ENCODE data around the gene NAIF1. TPM values are rescaled to one million over a fixed set of nuclear protein-coding genes. Genes with fewer than 3 reads are reported as not detected.

Gene NAIF1, protein sequence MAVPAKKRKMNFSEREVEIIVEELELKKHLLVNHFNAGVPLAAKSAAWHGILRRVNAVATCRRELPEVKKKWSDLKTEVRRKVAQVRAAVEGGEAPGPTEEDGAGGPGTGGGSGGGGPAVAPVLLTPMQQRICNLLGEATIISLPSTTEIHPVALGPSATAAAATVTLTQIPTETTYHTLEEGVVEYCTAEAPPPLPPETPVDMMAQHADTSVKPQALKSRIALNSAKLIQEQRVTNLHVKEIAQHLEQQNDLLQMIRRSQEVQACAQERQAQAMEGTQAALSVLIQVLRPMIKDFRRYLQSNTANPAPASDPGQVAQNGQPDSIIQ
- total RNA-seq: 1 to 10 TPM; 3.6 to 9.5 (median 8.9) TPM

DNA sequence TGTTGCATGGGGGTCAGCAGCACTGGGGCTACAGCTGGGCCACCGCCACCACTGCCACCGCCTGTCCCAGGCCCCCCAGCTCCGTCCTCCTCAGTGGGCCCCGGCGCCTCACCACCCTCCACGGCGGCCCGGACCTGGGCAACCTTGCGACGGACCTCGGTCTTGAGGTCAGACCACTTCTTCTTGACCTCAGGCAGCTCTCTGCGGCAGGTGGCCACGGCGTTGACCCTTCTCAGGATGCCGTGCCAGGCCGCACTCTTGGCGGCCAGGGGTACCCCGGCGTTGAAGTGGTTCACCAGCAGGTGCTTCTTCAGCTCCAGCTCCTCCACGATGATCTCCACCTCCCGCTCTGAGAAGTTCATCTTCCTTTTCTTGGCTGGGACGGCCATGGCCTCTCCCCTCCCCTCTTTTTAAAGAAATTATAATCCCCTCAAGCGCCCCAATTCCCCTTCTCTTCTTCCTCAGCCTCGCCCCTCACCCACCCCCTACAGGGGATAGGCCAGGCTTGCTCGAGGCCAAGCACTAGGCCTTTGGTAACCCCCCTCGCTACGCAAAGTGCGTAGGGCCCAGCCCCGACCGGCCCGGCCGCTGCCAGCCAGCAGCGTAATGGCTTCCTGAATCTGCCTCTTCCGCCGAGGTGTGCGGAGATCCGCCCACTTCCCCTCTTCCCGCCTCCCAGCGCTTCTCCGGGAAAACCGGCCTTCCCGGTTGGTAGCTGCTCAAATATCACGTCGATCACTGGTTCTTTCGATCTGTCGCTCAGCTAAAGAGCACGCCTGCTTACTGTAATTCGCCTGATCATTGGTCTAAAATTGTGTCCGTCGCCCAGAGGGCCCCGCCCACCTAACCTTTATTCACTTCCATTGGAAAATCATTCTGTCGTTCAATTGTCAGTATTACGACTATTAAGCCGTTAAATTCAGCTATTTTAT, at the start of gene NAIF1:
Gene NAIF1, minus strand, starts transcription at position 608 of the 932 bp plus-strand sequence. Its CDS starts 219 bp downstream, at position 389.
- TF ChIP-seq, protein P1, sequence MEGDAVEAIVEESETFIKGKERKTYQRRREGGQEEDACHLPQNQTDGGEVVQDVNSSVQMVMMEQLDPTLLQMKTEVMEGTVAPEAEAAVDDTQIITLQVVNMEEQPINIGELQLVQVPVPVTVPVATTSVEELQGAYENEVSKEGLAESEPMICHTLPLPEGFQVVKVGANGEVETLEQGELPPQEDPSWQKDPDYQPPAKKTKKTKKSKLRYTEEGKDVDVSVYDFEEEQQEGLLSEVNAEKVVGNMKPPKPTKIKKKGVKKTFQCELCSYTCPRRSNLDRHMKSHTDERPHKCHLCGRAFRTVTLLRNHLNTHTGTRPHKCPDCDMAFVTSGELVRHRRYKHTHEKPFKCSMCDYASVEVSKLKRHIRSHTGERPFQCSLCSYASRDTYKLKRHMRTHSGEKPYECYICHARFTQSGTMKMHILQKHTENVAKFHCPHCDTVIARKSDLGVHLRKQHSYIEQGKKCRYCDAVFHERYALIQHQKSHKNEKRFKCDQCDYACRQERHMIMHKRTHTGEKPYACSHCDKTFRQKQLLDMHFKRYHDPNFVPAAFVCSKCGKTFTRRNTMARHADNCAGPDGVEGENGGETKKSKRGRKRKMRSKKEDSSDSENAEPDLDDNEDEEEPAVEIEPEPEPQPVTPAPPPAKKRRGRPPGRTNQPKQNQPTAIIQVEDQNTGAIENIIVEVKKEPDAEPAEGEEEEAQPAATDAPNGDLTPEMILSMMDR (IDR thresholded peaks at IDR 0.05; ENCODE audit: low read depth): no peak

DNA sequence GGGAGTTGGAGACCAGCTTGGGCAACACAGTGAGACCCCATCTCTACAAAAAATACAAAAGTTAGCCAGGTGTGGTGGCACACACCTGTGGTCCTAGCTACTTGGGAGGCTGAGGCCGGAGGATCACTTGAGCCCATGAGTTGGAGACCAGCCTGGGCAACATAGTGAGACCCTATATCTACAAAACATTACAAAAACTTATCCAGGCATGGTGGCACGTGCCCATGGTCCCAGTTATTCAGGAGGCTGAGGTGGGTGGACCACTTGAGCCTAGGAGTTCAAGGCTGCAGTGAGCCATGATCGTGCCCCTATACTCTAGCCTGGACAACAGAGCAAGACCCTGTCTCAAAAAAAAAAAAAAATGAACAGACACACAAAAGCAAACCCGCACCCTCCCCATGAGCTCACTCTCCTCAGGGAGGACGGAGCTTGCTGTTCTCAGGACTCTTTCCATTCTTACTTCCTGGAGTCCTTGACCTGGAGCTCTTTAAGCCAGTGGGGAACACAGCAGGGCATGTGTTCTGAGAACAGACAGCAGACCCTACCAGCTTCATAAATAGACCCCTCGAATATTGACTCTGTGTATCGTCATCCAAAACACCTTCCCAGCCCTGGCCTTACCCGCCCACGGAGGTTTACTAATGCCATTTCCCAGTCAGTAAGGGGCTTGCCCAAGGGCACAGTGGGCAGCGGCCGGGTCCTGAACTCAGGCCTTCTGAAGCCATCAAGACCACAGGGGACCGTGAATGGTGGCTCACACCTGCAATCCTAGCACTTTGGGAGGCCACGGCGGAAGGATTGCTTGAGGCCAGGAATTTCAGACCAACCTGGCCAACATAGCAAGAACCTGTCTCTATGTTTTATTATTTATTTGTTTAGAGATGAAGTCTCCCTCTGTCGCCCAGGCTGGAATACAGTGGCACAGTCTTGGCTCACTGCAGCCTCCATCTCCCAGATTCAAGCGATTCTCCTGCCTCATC, 49.3 kb upstream of the NAIF1 start:
- TF ChIP-seq, protein P1 (IDR thresholded peaks at IDR 0.05; ENCODE audit: low read depth): no peak

DNA sequence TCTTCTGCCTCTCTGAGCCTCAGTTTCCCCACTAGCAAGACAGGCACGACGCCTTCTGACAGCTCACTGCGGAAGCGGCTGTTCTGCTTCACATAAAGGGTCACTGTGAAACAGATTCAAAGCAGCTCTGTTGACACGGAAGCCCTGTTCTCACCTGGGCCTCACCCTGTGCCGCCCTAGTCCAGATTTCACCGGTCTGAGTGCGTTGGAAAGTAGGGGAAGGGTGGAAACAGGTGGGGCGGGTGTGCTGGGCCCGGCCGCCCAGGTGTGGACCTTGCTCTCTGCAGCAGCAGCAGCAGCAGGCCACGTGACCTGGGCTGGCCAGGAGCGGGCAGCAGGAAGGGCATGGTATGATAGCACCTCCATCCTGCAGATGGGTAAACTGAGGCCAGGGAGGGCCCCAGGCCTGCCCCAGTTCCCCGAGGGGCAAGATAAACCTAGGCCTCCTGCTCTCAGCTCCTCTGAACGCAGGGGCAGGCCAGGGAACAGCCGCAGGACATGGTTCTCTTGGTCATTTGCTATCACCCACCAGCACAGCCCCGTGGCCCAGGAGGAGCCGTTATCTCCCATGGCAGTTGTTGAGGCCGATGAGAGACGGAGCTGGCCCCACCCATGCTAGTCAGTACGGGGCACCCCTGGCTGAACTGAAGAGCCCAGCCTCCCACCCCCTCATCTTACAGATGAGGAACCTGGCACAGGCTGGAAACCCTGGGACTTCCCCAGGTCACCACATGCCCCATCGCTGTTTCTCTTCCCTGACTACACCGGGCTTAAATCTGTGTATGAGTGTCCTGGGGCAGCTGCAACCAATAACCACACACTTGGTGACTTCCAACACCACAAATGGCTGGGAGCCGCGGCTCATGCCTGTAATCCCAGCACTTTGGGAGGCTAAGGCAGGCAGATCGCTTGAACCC, 48.3 kb upstream of the NAIF1 start:
- TF ChIP-seq, protein P1 (IDR thresholded peaks at IDR 0.05; ENCODE audit: low read depth): no peak

DNA sequence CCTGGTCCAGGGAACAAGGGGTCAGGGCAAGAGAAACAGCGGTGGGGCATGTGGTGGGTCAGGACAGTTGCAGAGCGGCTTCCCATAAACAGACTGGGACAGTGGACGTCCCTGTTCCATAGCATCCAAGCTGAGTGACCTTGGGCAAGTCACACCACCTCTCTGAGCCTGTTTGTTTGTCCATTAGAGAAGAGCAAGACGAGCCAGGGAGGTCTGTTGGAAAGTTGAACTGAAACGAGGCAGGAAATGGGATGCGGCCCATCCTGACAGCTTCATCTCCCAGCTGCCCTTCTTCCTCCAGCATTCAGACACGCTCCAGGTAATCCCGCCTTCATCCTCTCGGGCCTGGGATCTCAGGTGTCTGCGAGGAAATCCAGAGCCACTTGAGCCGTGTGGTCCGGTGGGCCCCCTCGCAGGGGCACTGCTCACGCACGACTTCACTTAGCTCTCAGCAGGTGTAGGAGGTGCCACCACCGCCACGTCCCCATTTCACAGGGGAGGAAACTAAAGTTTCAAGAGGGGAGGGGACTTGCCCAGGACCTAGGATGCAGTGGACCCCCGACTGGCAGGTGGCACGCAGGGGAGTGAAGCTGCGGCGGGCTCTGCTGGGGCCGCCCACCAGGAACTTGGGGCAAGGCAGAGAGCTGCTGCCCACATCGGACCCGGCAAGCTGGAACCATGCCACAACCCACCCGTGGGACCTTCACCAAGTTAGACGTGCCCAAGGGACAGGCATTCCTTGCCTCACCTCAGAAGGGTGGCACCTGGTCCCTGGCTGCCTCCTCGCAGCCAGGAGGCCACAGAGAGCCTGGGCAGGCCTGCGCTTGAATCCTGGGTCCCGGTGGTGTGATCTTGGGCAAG, 47.4 kb upstream of the NAIF1 start:
- TF ChIP-seq, protein P1 (IDR thresholded peaks at IDR 0.05; ENCODE audit: low read depth): no peak

DNA sequence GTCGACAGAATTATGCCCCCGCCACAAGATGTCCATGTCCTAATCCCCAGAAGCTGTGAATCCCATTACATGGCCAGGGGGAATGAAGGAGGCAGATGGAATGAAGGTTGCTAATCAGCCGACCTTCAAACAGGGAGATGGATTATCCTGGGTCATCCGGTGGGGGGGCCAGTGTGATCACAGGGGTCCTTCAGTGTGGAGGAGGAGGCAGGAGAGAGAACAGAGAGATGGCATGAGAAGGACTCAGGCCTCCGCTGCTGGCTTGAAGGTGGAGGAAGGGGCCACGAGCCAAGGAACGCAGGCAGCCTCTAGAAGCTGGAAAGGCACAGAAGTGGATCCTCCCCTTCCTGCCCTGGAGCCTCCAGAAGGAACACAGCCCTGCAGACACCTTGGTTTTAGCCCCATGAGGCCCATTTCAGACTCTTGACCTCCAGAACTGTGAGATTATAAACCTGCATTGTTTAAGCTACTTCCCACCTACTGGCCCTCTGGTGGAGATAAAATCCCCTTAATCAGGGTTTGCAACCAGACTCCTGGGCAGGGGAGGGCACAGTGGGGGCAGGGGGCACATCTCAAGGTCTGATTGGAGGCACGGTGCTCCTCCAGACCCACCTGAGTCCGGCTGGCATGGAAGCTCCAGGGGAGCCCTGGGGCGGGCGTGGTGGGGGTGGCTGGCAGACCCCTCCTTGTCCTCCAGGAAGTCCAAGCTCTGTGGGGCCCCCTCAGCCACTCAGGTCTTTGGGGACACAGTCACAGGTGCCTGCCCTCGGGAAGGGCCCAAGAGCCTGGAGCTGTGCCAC, 46.6 kb upstream of the NAIF1 start:
- TF ChIP-seq, protein P1 (IDR thresholded peaks at IDR 0.05; ENCODE audit: low read depth): no peak
